HEK293 (cell line): ENCODE data around the gene TAMALIN.

ENCODE experiments used
- CTCF ChIP-seq: fragments of 450-650 bp; formaldehyde crosslinking; IDR thresholded peaks from 2 replicates; pipeline ENCODE4 v1.5.1; 2016; ENCODE audit warnings: missing biosample characterization, missing genetic modification characterization
- SP2 ChIP-seq: fragments of 450-650 bp; formaldehyde crosslinking; IDR thresholded peaks from 2 replicates; pipeline ENCODE4 v1.5.1; 2016; ENCODE audit warnings: missing biosample characterization, missing genetic modification characterization
- YY1 ChIP-seq: fragments of 450-650 bp; formaldehyde crosslinking; IDR thresholded peaks from 2 replicates; pipeline ENCODE4 v1.5.1; 2018; ENCODE audit warnings: missing biosample characterization, missing genetic modification characterization
- ZNF280D ChIP-seq: fragments of 450-650 bp; formaldehyde crosslinking; IDR thresholded peaks from 2 replicates; pipeline ENCODE4 v1.5.1; 2016; ENCODE audit warnings: missing biosample characterization, missing genetic modification characterization
- ZNF48 ChIP-seq: fragments of 450-650 bp; formaldehyde crosslinking; IDR thresholded peaks from 2 replicates; pipeline ENCODE4 v1.5.1; 2016; ENCODE audit warnings: missing biosample characterization, missing genetic modification characterization
- ZNF510 ChIP-seq: fragments of 450-650 bp; formaldehyde crosslinking; IDR thresholded peaks from 2 replicates; pipeline ENCODE4 v1.5.1; 2018; ENCODE audit warnings: mild to moderate bottlenecking, missing genetic modification characterization, missing biosample characterization; ENCODE audit not compliant: insufficient replicate concordance
- ZNF692 ChIP-seq: fragments of 450-650 bp; formaldehyde crosslinking; IDR thresholded peaks from 2 replicates; pipeline ENCODE4 v1.5.1; 2016; ENCODE audit warnings: missing biosample characterization, missing genetic modification characterization
- ZNF792 ChIP-seq: fragments of 450-650 bp; formaldehyde crosslinking; IDR thresholded peaks from 2 replicates; pipeline ENCODE4 v1.5.1; 2016; ENCODE audit warnings: missing biosample characterization, missing genetic modification characterization

- TF ChIP-seq ZNF510 = no peak
- TF ChIP-seq ZNF48 (tag by site-specific recombination) = no peak
- no peak for TF ChIP-seq CTCF (tag by site-specific recombination)
- no peak for TF ChIP-seq ZNF692 (tag by site-specific recombination)
- TF ChIP-seq SP2 (tag by site-specific recombination) = no peak
- TF ChIP-seq YY1 (tag by site-specific recombination) = no peak
- TF ChIP-seq ZNF792 (tag by site-specific recombination) = no peak
- TF ChIP-seq ZNF280D = no peak
Measured at GRCh38 chr12:51958542-51958941, 48.2 kb upstream of the TAMALIN start.
